Right lung (tissue), 5 donors: ENCODE results near the gene CACNG6. TPM values are rescaled to one million over a fixed set of nuclear protein-coding genes. Genes with fewer than 3 reads are reported as not detected.

ENCODE experiments used
- DNase-seq, 2 donors: peaks; one replicate each; pipeline ENCODE4 v3.0.0-alpha.2; 2013
- polyA plus RNA-seq, 5 donors: library from polyadenylated mRNA; unstranded; fragments of 120-200 nt; gene quantifications; one replicate each; pipeline versions ENCODE4 v1.2.1 to v1.2.3, GENCODE V29; 2013; ENCODE audit warnings: inconsistent platforms in 1 of 5, low replicate concordance in 1 of 5; ENCODE audit not compliant: insufficient read length in 5 of 5, insufficient read depth in 1 of 5

The CACNG6 gene
- polyA plus RNA-seq, 5 donors: 0.21 to 2.6 (median 1.0) TPM

DNA sequence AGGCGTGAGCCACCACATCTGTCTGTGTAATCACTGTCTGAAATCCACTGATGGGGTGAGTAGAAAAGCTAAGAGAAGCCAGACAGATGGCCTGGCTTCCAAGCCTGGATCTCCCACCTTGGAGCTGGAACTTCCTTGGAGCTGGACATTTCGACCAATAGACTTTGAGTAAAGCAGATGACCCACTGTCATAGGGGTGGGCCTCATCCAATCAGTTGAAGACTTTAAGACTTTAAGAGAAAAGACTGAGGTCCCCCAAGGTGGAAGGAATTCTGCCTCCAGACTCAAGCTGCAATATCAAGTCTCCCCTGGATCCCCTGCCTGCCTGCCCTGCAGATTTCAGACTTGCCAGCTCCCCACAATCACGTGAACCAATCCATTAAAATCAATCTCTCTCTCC, 51.6 kb downstream of the CACNG6 start:
- DNase-seq: no peak

DNA sequence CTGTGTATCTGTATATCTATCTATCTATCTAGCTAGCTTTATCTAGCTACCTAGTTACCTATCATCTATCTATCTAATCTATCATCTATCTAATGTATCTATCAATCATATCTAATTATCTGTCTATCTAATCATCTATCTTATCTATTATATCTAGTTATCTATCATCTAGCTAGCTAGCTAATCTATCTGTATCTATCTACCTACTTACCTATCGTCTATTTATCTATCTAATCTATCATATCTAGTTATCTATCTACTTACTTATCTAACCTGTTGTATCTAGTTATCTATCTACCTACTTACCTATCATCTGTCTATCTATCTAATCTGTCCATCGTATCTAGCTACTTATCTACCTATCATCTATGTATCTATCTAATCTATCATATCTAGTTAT, 54.3 kb downstream of the CACNG6 start:
- DNase-seq: no peak

DNA sequence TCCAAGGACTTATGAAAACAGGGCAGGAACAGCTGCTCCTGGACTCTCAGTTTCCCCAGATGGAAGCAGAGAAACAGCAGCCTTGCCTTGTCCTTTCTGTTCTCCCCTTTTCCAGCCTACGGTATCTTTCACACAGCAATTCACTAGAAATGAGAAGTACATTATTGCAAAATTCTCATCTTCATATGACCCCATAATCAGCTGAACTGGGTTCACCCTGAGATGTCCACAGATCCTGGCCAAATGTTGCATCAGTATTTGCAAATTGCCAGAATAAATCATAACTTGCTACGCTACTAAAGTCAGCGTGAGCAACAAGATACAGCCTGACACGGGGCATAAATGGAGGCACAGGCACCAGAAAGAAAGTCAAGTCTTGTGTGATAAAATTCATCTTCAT, 56.2 kb downstream of the CACNG6 start:
- no peak for DNase-seq

Other genes with a start within 250 kb of the CACNG6 start
- gene NLRP12, start 167.3 kb upstream of the CACNG6 start, polyA plus RNA-seq: under 1 TPM; 0.38 to 0.51 (median 0.41) TPM
- 100 to 1,000 TPM in 1 of 5 donors, 10 to 100 TPM in 4; 56.6 to 117 (median 71.2) TPM for gene MYADM, start 123.8 kb upstream of the CACNG6 start, polyA plus RNA-seq
- under 1 TPM in 4 of 5 donors, not detected in 1; 0.19 to 0.46 (median 0.42) TPM for gene PRKCG, start 109.4 kb upstream of the CACNG6 start, polyA plus RNA-seq
- under 1 TPM in 1 of 5 donors, not detected in 4; 0.09 TPM for gene CACNG7, start 82.4 kb upstream of the CACNG6 start, polyA plus RNA-seq
- gene CACNG8, start 28.7 kb upstream of the CACNG6 start, polyA plus RNA-seq: under 1 TPM; 0.07 to 0.13 (median 0.10) TPM
- under 1 TPM in 3 of 5 donors, not detected in 2; 0.17 to 0.41 (median 0.30) TPM for gene VSTM1, start 72.3 kb downstream of the CACNG6 start, polyA plus RNA-seq
- gene TARM1, start 89.7 kb downstream of the CACNG6 start, polyA plus RNA-seq: under 1 TPM in 4 of 5 donors, not detected in 1; 0.15 to 0.27 (median 0.18) TPM
- gene OSCAR, start 109.2 kb downstream of the CACNG6 start, polyA plus RNA-seq: under 1 TPM; 0.38 to 0.73 (median 0.56) TPM
- gene NDUFA3, start 111.2 kb downstream of the CACNG6 start, polyA plus RNA-seq: 100 to 1,000 TPM in 1 of 5 donors, 10 to 100 TPM in 4; 65.2 to 157 (median 85.5) TPM
- gene TFPT, start 124.0 kb downstream of the CACNG6 start, polyA plus RNA-seq: 10 to 100 TPM; 13.1 to 25.5 (median 18.1) TPM
- 10 to 100 TPM; 50.3 to 71.0 (median 60.2) TPM for gene PRPF31, start 124.1 kb downstream of the CACNG6 start, polyA plus RNA-seq
- gene CNOT3, start 146.1 kb downstream of the CACNG6 start, polyA plus RNA-seq: 10 to 100 TPM; 54.3 to 69.4 (median 59.5) TPM
- 10 to 100 TPM in 1 of 5 donors, 1 to 10 TPM in 4; 6.5 to 12.3 (median 7.9) TPM for gene LENG1, start 168.1 kb downstream of the CACNG6 start, polyA plus RNA-seq
- 10 to 100 TPM; 21.9 to 42.8 (median 32.1) TPM for gene TMC4, start 181.5 kb downstream of the CACNG6 start, polyA plus RNA-seq
- gene MBOAT7, start 197.9 kb downstream of the CACNG6 start, polyA plus RNA-seq: 10 to 100 TPM; 44.0 to 69.4 (median 54.5) TPM
- 10 to 100 TPM; 35.0 to 66.7 (median 44.3) TPM for gene TSEN34, start 199.7 kb downstream of the CACNG6 start, polyA plus RNA-seq
- 1,000 to 10,000 TPM; 1,645 to 2,801 (median 2,081) TPM for gene RPS9, start 209.2 kb downstream of the CACNG6 start, polyA plus RNA-seq
- gene LILRB3, start 231.4 kb downstream of the CACNG6 start, polyA plus RNA-seq: 1 to 10 TPM; 1.4 to 2.9 (median 2.3) TPM